ENCODE measurements around the gene KNSTRN.

DNA sequence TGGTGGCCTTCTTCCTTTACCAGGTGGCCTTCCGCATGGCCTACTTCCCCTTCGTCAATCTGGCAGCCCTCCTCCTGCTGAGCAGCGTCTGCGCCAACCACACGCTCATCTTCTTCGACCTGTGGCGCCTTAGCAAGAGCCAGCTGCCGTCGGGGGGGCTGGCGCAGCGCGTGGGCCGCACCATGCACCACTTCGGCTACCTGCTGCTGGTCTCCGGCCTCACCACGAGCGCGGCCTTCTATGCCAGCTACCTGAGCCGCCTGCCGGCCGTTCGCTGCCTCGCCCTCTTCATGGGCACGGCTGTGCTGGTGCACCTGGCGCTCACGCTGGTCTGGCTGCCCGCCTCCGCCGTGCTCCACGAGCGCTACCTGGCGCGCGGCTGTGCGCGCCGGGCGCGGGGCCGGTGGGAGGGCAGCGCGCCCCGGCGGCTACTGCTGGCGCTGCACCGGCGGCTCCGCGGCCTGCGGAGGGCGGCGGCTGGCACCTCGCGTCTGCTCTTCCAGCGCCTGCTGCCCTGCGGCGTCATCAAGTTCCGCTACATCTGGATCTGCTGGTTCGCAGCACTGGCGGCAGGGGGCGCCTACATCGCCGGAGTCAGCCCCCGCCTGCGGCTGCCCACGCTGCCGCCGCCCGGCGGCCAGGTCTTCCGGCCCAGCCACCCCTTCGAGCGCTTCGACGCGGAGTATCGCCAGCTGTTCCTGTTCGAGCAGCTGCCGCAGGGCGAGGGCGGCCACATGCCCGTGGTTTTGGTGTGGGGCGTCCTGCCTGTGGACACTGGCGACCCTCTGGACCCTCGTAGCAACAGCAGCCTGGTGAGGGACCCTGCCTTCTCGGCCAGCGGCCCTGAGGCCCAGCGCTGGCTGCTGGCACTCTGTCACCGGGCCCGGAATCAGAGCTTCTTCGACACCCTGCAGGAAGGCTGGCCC is 14.6 kb upstream of the KNSTRN start:
- TF ChIP-seq, protein P1, sequence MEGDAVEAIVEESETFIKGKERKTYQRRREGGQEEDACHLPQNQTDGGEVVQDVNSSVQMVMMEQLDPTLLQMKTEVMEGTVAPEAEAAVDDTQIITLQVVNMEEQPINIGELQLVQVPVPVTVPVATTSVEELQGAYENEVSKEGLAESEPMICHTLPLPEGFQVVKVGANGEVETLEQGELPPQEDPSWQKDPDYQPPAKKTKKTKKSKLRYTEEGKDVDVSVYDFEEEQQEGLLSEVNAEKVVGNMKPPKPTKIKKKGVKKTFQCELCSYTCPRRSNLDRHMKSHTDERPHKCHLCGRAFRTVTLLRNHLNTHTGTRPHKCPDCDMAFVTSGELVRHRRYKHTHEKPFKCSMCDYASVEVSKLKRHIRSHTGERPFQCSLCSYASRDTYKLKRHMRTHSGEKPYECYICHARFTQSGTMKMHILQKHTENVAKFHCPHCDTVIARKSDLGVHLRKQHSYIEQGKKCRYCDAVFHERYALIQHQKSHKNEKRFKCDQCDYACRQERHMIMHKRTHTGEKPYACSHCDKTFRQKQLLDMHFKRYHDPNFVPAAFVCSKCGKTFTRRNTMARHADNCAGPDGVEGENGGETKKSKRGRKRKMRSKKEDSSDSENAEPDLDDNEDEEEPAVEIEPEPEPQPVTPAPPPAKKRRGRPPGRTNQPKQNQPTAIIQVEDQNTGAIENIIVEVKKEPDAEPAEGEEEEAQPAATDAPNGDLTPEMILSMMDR (IDR thresholded peaks at IDR 0.05; ENCODE audit: low read depth, low read length), result peak; percentile 70
- no peak for TF ChIP-seq EZH2phosphoT487 (IDR thresholded peaks at IDR 0.05; ENCODE audit: low read depth)

Data from OCI-LY3 (cell line).